Measurements from ENCODE around the gene REST. TPM values are rescaled to one million over a fixed set of nuclear protein-coding genes. Genes with fewer than 3 reads are reported as not detected.
A peak's percentile ranks its signal among the peaks of the same experiment; 100 is the strongest.

REST gene
- total RNA-seq, 1 donor: 50.7 TPM

DNA sequence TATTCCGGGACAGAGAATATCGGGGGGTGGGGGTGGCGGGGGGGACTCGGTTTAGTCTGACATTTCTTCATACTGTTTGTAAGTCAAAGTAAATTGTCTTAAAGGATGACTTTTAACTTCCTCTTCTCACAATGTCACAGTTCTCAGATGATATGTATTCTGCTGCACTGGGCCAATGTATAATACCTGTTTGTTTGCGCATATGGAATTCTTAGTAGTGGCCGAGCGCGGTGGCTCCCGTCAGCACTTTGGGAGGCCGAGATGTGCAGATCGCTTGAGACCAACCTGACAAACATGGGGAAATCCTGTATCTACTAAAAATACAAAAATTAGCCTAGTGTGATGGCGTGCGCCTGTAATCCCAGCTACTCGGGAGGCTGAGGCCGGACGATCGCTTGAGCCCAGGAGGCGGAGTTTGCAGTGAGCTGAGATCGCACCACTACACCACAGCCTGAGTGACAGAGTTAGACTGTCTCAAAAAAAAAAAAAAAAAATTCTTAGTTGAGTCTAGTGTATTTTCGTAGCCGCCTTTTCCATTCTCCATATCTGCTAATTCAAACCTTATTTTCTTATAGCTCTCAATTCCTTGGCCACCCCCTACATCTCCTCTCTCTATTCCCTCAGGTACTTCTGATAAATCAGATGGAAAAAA lies 71.8 kb downstream of the REST start:
- no peak for DNase-seq (ENCODE audit: insufficient read length, low spot score, missing footprints)
- Histone ChIP-seq H3K4me1 (ENCODE audit: insufficient read depth, low read length) (peaks cover 17% of the 10 kb centered on the region), H3K36me3 (ENCODE audit: insufficient read depth, low read length) (no peaks in the 10 kb centered on the region), H3K4me3 (ENCODE audit: insufficient read depth, low read length) (peak overlapping the region; percentile 93), H3K4me2 (ENCODE audit: insufficient read depth, low read length) (peak overlapping the region; percentile 92), H4K20me1 (ENCODE audit: insufficient read depth, low read length) (peaks cover 52% of the 10 kb centered on the region), H3K9me3 (ENCODE audit: low read depth, low read length) (no peaks in the 10 kb centered on the region), H2AFZ (ENCODE audit: low read length) (peak overlapping the region; percentile 36), H3K27me3 (ENCODE audit: insufficient read depth, low read length) (no peaks in the 10 kb centered on the region), H3K79me2 (ENCODE audit: insufficient read depth, low read length) (peaks cover 85% of the 10 kb centered on the region), H3K27ac (ENCODE audit: low read depth, low read length) (peak overlapping the region; percentile 94)
- TF ChIP-seq, protein P1, sequence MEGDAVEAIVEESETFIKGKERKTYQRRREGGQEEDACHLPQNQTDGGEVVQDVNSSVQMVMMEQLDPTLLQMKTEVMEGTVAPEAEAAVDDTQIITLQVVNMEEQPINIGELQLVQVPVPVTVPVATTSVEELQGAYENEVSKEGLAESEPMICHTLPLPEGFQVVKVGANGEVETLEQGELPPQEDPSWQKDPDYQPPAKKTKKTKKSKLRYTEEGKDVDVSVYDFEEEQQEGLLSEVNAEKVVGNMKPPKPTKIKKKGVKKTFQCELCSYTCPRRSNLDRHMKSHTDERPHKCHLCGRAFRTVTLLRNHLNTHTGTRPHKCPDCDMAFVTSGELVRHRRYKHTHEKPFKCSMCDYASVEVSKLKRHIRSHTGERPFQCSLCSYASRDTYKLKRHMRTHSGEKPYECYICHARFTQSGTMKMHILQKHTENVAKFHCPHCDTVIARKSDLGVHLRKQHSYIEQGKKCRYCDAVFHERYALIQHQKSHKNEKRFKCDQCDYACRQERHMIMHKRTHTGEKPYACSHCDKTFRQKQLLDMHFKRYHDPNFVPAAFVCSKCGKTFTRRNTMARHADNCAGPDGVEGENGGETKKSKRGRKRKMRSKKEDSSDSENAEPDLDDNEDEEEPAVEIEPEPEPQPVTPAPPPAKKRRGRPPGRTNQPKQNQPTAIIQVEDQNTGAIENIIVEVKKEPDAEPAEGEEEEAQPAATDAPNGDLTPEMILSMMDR (IDR thresholded peaks at IDR 0.05; ENCODE audit: extremely low read depth, low read depth, low read length): no peak

DNA sequence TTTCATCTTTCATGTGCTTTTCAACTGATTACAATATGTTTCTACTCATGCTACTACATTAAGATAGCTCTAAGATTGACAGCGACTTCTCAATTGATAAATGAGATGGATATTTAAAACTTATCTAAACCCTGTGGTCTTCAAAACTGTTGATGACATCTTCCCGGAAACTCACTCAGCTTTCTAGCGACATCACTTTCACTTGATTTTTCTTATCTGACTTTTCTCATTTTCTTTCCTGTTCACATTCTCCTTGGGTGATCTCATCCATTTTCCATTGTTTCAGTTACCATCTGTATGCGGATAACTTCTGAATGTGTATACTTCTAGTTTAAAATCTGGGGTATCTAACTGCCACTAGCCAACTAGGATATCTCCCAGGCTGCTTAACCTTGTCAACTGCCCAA lies 74.1 kb downstream of the REST start:
- Histone ChIP-seq H2AFZ (ENCODE audit: low read length) (no peak overlapping the region), H3K9me3 (ENCODE audit: low read depth, low read length) (no peaks in the 10 kb centered on the region), H3K4me1 (ENCODE audit: insufficient read depth, low read length) (peaks cover 17% of the 10 kb centered on the region), H3K27ac (ENCODE audit: low read depth, low read length) (peak overlapping the region; percentile 66), H3K79me2 (ENCODE audit: insufficient read depth, low read length) (peaks cover 85% of the 10 kb centered on the region), H3K4me3 (ENCODE audit: insufficient read depth, low read length) (no peak overlapping the region), H3K36me3 (ENCODE audit: insufficient read depth, low read length) (peaks cover 9% of the 10 kb centered on the region), H3K27me3 (ENCODE audit: insufficient read depth, low read length) (no peaks in the 10 kb centered on the region), H3K4me2 (ENCODE audit: insufficient read depth, low read length) (peak overlapping the region; percentile 92), H4K20me1 (ENCODE audit: insufficient read depth, low read length) (peaks cover 49% of the 10 kb centered on the region)
- TF ChIP-seq, protein P1 (IDR thresholded peaks at IDR 0.05; ENCODE audit: extremely low read depth, low read depth, low read length): no peak
- DNase-seq (ENCODE audit: insufficient read length, low spot score, missing footprints): peak; percentile 80

- H3K4me1 ChIP-seq (ENCODE audit: insufficient read depth, low read length): peaks cover 3% of the 10 kb centered on the region
- no peaks in the 10 kb centered on the region for H3K27me3 ChIP-seq (ENCODE audit: insufficient read depth, low read length)
- H3K4me3 ChIP-seq (ENCODE audit: insufficient read depth, low read length): no peak overlapping the region
- DNase-seq (ENCODE audit: insufficient read length, low spot score, missing footprints): peak; percentile 52
- TF ChIP-seq, protein P1 (IDR thresholded peaks at IDR 0.05; ENCODE audit: extremely low read depth, low read depth, low read length): no peak
- H2AFZ ChIP-seq (ENCODE audit: low read length): no peak overlapping the region
- no peaks in the 10 kb centered on the region for H3K9me3 ChIP-seq (ENCODE audit: low read depth, low read length)
- H3K27ac ChIP-seq (ENCODE audit: low read depth, low read length): no peak overlapping the region
- H3K4me2 ChIP-seq (ENCODE audit: insufficient read depth, low read length): no peak overlapping the region
- peaks cover 46% of the 10 kb centered on the region for H4K20me1 ChIP-seq (ENCODE audit: insufficient read depth, low read length)
- H3K36me3 ChIP-seq (ENCODE audit: insufficient read depth, low read length): peaks cover 41% of the 10 kb centered on the region
- H3K79me2 ChIP-seq (ENCODE audit: insufficient read depth, low read length): peaks cover 96% of the 10 kb centered on the region
Measured at GRCh38 chr4:56986192-56986591, 78.5 kb downstream of the REST start.

DNA sequence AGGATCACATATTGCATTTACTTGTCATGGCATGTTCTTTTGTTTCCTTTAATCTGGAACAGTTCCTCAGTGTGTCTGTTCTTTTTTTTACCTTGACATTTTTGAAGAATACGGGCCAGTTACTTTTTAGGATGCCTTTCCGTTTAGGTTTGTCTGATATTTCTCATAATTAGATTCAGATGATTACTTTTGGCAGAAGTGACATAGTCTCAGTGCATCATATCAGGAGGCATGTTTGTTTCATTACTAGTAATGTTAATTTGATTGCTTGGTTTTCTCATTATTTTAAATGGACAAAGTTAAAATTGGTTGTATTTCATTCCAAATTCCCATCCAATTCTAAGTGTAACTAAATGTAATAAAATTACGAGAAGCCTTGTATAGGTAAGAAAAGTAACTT lies 79.3 kb downstream of the REST start:
- H3K4me2 ChIP-seq (ENCODE audit: insufficient read depth, low read length): no peak overlapping the region
- H3K4me1 ChIP-seq (ENCODE audit: insufficient read depth, low read length): no peaks in the 10 kb centered on the region
- peaks cover 44% of the 10 kb centered on the region for H3K36me3 ChIP-seq (ENCODE audit: insufficient read depth, low read length)
- no peaks in the 10 kb centered on the region for H3K27me3 ChIP-seq (ENCODE audit: insufficient read depth, low read length)
- no peaks in the 10 kb centered on the region for H3K9me3 ChIP-seq (ENCODE audit: low read depth, low read length)
- no peak overlapping the region for H2AFZ ChIP-seq (ENCODE audit: low read length)
- peaks cover 96% of the 10 kb centered on the region for H3K79me2 ChIP-seq (ENCODE audit: insufficient read depth, low read length)
- H3K27ac ChIP-seq (ENCODE audit: low read depth, low read length): no peak overlapping the region
- TF ChIP-seq, protein P1 (IDR thresholded peaks at IDR 0.05; ENCODE audit: extremely low read depth, low read depth, low read length): no peak
- peak; percentile 48 for DNase-seq (ENCODE audit: insufficient read length, low spot score, missing footprints)
- no peak overlapping the region for H3K4me3 ChIP-seq (ENCODE audit: insufficient read depth, low read length)
- H4K20me1 ChIP-seq (ENCODE audit: insufficient read depth, low read length): peaks cover 40% of the 10 kb centered on the region

Measured in osteoblast (primary cell).